HCT116 (cell line): ENCODE measurements around the gene FCHSD2. TPM values are rescaled to one million over a fixed set of nuclear protein-coding genes. Genes with fewer than 3 reads are reported as not detected.
A peak's percentile ranks its signal among the peaks of the same experiment; 100 is the strongest.

ENCODE experiments used
- ATAC-seq: fragments of 200-7000 bp; cut with Tn5 transposase; 2 replicates; pipeline ENCODE4 v1.9.1; 2020; ENCODE audit warnings: mild to moderate bottlenecking, moderate library complexity
- BruUV-seq: library from RNA; stranded (reverse); fragments of 400-500 nt; replicated peaks from 2 replicates; lab custom pipeline; 2021; lab: Mats Ljungman, UMichigan
- CTCF ChIA-PET: fragments of 300-600 bp; sonication (Branson Sonifier 250); formaldehyde crosslinking; loops from one replicate; lab custom pipeline; 2021; ENCODE audit warnings: antibody characterized with exemption; lab: Charles Lee
- POLR2A ChIA-PET: fragments of 300-600, 350-600 bp; sonication (Branson Sonifier 250); formaldehyde crosslinking; loops from one replicate; lab custom pipeline; 2021; ENCODE audit warnings: antibody characterized with exemption; lab: Charles Lee
- RAD21 ChIA-PET, 2 experiments: fragments of 300-600 bp; sonication (Branson Sonifier 250); formaldehyde crosslinking; loops; one replicate each; lab custom pipeline; 2023; ENCODE audit warnings: low total read pairs in 2 of 2; ENCODE audit not compliant: uncharacterized antibody in 2 of 2, unreplicated experiment in 2 of 2, low non-redundant PET in 1 of 2; lab: Charles Lee
- DNase-seq: peaks from one replicate; pipeline ENCODE4 v3.0.0-alpha.2; 2010; ENCODE audit warnings: low read depth, low spot score
- H2AFZ ChIP-seq: fragments of 200-600 bp; shearing (Covaris generic), sonication (generic); 2 replicates; pipeline ENCODE4 v1.6.1; 2017; ENCODE audit warnings: low read depth, mixed run types, mixed read lengths, antibody characterized with exemption, low read length; ENCODE audit not compliant: poor library complexity, severe bottlenecking
- H3K27ac ChIP-seq: 2 replicates; pipeline ENCODE4 v1.5.1; 2012; ENCODE audit warnings: low read depth, low read length
- H3K27me3 ChIP-seq: fragments of 200-600 bp; sonication (generic); 2 replicates; pipeline ENCODE4 v1.6.1; 2016; ENCODE audit warnings: mixed run types, low read length, mixed read lengths; ENCODE audit not compliant: insufficient read depth
- H3K36me3 ChIP-seq, 2 experiments: fragments of 200-500 bp in 1 of 2; fragments of 200-600 bp in 1 of 2; sonication (Bioruptor generic) in 1 of 2; sonication (generic) in 1 of 2; 2 replicates each; pipeline versions ENCODE4 v1.5.1 to v1.6.1; 2014 to 2016; ENCODE audit warnings: low read length in 2 of 2, inconsistent platforms in 1 of 2, mixed read lengths in 1 of 2, mixed run types in 1 of 2; ENCODE audit not compliant: insufficient read depth in 2 of 2, control insufficient read depth in 1 of 2
- H3K4me1 ChIP-seq, 2 experiments: fragments of 200-600 bp in 1 of 2; sonication (generic) in 1 of 2; 2 replicates each; pipeline versions ENCODE4 v1.5.1 to v1.6.1; 2012 to 2017; ENCODE audit warnings: low read length in 2 of 2, inconsistent platforms in 1 of 2, mild to moderate bottlenecking in 1 of 2, mixed read lengths in 1 of 2, mixed run types in 1 of 2, moderate library complexity in 1 of 2; ENCODE audit not compliant: insufficient read depth in 2 of 2, control insufficient read depth in 1 of 2
- H3K4me2 ChIP-seq: fragments of 200-600 bp; sonication (generic); 2 replicates; pipeline ENCODE4 v1.6.1; 2017; ENCODE audit warnings: mixed run types, low read length, mixed read lengths
- H3K4me3 ChIP-seq, 2 experiments: fragments of 200-600 bp in 1 of 2; sonication (generic) in 1 of 2; replicated peaks in 1 of 2; 2 replicates each; pipeline ENCODE4 v1.5.1; 2011 to 2016; ENCODE audit warnings: low read length in 2 of 2, control low read depth in 1 of 2, low read depth in 1 of 2, mild to moderate bottlenecking in 1 of 2, mixed read lengths in 1 of 2, mixed run types in 1 of 2
- H3K79me2 ChIP-seq: fragments of 200-600 bp; sonication (generic); 2 replicates; pipeline ENCODE4 v1.6.1; 2017; ENCODE audit warnings: mild to moderate bottlenecking, mixed run types, low read length, moderate library complexity, mixed read lengths; ENCODE audit not compliant: insufficient read depth
- H3K9ac ChIP-seq: fragments of 200-600 bp; sonication (generic); 2 replicates; pipeline ENCODE4 v1.6.1; 2016; ENCODE audit warnings: low read length, mixed read lengths
- H3K9me2 ChIP-seq: fragments of 200-600 bp; sonication (generic), shearing (Covaris generic); 2 replicates; pipeline ENCODE4 v1.6.1; 2017; ENCODE audit warnings: mixed run types, mild to moderate bottlenecking, moderate library complexity; ENCODE audit not compliant: insufficient read depth
- H3K9me3 ChIP-seq, 2 experiments: fragments of 200-500 bp in 1 of 2; fragments of 200-600 bp in 1 of 2; sonication (Bioruptor generic) in 1 of 2; sonication (generic) in 1 of 2; 2 replicates each; pipeline ENCODE4 v1.6.1; 2014 to 2017; ENCODE audit warnings: low read length in 2 of 2, mixed read lengths in 2 of 2, inconsistent platforms in 1 of 2, low read depth in 1 of 2, mild to moderate bottlenecking in 1 of 2, mixed run types in 1 of 2, moderate library complexity in 1 of 2; ENCODE audit not compliant: control insufficient read depth in 1 of 2, insufficient read depth in 1 of 2
- H4K20me1 ChIP-seq: fragments of 200-600 bp; sonication (generic), shearing (Covaris generic); 2 replicates; pipeline ENCODE4 v1.6.1; 2017; ENCODE audit warnings: mixed run types, mild to moderate bottlenecking, moderate library complexity; ENCODE audit not compliant: insufficient read depth
- CBX3 ChIP-seq: IDR thresholded peaks from 2 replicates; pipeline ENCODE4 v1.6.1; 2012; ENCODE audit warnings: low read depth
- ELF1 ChIP-seq: IDR thresholded peaks from 2 replicates; pipeline ENCODE4 v1.6.1; 2012; ENCODE audit warnings: low read depth, borderline replicate concordance
- POLR2A ChIP-seq: IDR thresholded peaks from 2 replicates; pipeline ENCODE4 v1.7.0; 2011; ENCODE audit warnings: borderline replicate concordance; ENCODE audit not compliant: insufficient read depth, insufficient read length; ENCODE audit errors: extremely low read depth
- RAD21 ChIP-seq: IDR thresholded peaks from 2 replicates; pipeline ENCODE4 v1.6.1; 2012; ENCODE audit warnings: low read depth, mild to moderate bottlenecking
- ZNF274 ChIP-seq: fragments of 200-500 bp; sonication (Bioruptor generic); IDR thresholded peaks from 2 replicates; pipeline ENCODE4 v1.6.1; 2014; ENCODE audit warnings: mild to moderate bottlenecking, low read depth, low read length, inconsistent platforms
- intact Hi-C: fragments of 100-400 bp; cut with micrococcal nuclease; formaldehyde crosslinking; loops from 2 replicates; pipeline ENCODE4 v1.10.0; 2022
- total RNA-seq: library from RNA; stranded (reverse); gene quantifications from one replicate; pipeline ENCODE4 v1.2.1, GENCODE V29; 2021; ENCODE audit not compliant: unreplicated experiment

FCHSD2 gene
- total RNA-seq, 1 experiment from 2014 or later = 15.0 TPM

- intact Hi-C loops = no loop called here
- ChIA-PET POLR2A (no interaction called here), CTCF (no interaction called here)
- Histone ChIP-seq H3K9ac (no peak overlapping the region), H3K27ac (no peak overlapping the region), H3K27me3 (no peaks in the 10 kb centered on the region)
- TF ChIP-seq CBX3 (peak; percentile 26; the same call in 1 of the 2 replicates), ELF1 (no peak), RAD21 (no peak), POLR2A (no peak)
- TF ChIP-seq, all 23 proteins: peak for 1
- H3K9me3 ChIP-seq = 0 out of 4 replicates have a peak, but pooled peaks cover 0 to 3% of the 10 kb centered on the region in 2 experiments
- no peak for DNase-seq
- no peak for ATAC-seq
- no peaks in the 10 kb centered on the region for H3K9me2 ChIP-seq
- H3K4me2 ChIP-seq = no peak overlapping the region
- BruUV-seq = no TSS peak
- H2AFZ ChIP-seq = no peak overlapping the region
- no peaks in the 10 kb centered on the region for H4K20me1 ChIP-seq
- RAD21 ChIA-PET = no interaction called here
- no peaks in the 10 kb centered on the region; a peak in 1 of 4 replicates for H3K36me3 ChIP-seq
- no peak overlapping the region for H3K4me3 ChIP-seq
- no peaks in the 10 kb centered on the region for H3K79me2 ChIP-seq
- H3K4me1 ChIP-seq = no peaks in the 10 kb centered on the region
These were observed 132.1 kb downstream of the FCHSD2 start for GRCh38 chr11:73009972-73010371.

GRCh38 chr11:73004088-73004487 lies 138.0 kb downstream of the FCHSD2 start:
- ATAC-seq (no peak), DNase-seq (no peak)
- H3K27me3 ChIP-seq = no peaks in the 10 kb centered on the region
- no peaks in the 10 kb centered on the region for H3K36me3 ChIP-seq
- intact Hi-C loops = no loop called here
- H3K4me2 ChIP-seq = no peak overlapping the region
- H3K4me3 ChIP-seq = no peak overlapping the region
- ChIA-PET RAD21 (no interaction called here), POLR2A (no interaction called here), CTCF (no interaction called here)
- H3K4me1 ChIP-seq = no peaks in the 10 kb centered on the region
- TF ChIP-seq ZNF274 = no peak
- no peak overlapping the region for H2AFZ ChIP-seq
- BruUV-seq = no TSS peak
- no peaks in the 10 kb centered on the region for H3K79me2 ChIP-seq
- H4K20me1 ChIP-seq = no peaks in the 10 kb centered on the region
- no peaks in the 10 kb centered on the region for H3K9me3 ChIP-seq
- H3K9ac ChIP-seq = no peak overlapping the region
- H3K9me2 ChIP-seq = no peaks in the 10 kb centered on the region
- H3K27ac ChIP-seq = no peak overlapping the region
